ENCODE data around the gene SLAIN2.

DNA sequence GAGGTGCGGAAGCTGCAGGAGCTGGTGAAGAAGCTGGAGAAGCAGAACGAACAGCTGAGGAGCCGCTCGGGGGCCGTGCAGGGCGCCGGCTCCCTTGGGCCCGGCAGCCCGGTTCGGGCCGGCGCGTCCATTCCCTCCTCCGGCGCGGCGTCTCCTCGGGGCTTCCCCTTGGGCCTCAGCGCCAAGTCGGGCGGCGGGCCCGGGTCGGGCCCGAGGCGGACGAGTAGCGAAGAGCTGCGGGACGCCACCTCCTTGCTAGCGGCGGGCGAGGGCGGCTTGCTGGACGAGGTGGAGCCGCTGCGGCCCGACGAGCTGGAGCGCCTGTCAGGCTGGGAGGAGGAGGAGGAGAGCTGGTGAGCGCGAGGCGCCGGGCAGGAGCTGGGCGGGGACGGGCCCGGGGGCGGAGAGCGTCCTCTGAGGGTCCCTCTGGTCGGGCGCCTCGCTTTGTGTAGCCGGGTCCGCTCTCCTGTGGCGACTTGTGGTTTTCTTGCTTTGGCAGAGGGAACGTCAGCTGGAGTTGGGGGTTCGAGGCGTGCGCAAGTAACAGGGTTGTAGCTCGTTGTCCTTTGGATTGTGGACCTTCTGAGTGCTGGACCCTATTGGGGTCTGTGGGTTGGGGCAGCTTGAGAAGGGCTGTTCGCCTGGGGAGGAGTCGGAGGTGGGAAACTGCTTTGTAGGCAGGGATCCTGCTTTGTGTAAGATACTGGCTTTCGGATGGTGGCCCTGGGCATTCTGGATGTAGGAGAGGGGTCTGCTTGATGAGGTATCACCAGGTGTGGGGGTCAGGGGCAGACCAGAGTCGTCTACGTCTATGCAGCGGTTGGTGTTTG, 662 bp downstream of the SLAIN2 start:
- no peak for TF ChIP-seq POLR2AphosphoS5 (IDR thresholded peaks at IDR 0.05; ENCODE audit: low read depth, low read length)
- TF ChIP-seq, protein P1, sequence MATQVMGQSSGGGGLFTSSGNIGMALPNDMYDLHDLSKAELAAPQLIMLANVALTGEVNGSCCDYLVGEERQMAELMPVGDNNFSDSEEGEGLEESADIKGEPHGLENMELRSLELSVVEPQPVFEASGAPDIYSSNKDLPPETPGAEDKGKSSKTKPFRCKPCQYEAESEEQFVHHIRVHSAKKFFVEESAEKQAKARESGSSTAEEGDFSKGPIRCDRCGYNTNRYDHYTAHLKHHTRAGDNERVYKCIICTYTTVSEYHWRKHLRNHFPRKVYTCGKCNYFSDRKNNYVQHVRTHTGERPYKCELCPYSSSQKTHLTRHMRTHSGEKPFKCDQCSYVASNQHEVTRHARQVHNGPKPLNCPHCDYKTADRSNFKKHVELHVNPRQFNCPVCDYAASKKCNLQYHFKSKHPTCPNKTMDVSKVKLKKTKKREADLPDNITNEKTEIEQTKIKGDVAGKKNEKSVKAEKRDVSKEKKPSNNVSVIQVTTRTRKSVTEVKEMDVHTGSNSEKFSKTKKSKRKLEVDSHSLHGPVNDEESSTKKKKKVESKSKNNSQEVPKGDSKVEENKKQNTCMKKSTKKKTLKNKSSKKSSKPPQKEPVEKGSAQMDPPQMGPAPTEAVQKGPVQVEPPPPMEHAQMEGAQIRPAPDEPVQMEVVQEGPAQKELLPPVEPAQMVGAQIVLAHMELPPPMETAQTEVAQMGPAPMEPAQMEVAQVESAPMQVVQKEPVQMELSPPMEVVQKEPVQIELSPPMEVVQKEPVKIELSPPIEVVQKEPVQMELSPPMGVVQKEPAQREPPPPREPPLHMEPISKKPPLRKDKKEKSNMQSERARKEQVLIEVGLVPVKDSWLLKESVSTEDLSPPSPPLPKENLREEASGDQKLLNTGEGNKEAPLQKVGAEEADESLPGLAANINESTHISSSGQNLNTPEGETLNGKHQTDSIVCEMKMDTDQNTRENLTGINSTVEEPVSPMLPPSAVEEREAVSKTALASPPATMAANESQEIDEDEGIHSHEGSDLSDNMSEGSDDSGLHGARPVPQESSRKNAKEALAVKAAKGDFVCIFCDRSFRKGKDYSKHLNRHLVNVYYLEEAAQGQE (IDR thresholded peaks at IDR 0.05; ENCODE audit: insufficient read depth in 1 of 2, low read depth in 2 of 2, low read length in 2 of 2), result no peak

Data from PFSK-1 (cell line).